ENCODE results near the gene PEPD.

DNA sequence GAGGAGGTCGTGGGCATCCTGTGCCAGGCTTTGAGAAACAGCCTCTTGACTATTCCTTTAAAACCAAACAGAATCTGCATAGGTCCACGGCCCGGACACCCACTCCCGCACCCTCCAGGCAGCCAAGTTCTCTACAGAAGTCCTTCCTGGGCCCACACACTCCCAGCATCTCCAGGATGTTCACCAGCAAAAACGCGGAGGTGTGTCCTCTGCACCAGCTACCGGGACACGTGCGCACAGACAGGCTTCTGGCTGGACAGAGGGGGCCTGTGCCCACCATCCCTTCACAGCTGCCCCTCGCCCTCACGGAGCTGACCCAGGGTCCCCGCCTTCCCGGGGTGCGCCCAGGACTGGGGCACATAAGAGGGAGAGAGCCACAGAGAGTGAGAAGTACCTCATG lies 103.8 kb downstream of the PEPD start:
- TF ChIP-seq, protein P1, sequence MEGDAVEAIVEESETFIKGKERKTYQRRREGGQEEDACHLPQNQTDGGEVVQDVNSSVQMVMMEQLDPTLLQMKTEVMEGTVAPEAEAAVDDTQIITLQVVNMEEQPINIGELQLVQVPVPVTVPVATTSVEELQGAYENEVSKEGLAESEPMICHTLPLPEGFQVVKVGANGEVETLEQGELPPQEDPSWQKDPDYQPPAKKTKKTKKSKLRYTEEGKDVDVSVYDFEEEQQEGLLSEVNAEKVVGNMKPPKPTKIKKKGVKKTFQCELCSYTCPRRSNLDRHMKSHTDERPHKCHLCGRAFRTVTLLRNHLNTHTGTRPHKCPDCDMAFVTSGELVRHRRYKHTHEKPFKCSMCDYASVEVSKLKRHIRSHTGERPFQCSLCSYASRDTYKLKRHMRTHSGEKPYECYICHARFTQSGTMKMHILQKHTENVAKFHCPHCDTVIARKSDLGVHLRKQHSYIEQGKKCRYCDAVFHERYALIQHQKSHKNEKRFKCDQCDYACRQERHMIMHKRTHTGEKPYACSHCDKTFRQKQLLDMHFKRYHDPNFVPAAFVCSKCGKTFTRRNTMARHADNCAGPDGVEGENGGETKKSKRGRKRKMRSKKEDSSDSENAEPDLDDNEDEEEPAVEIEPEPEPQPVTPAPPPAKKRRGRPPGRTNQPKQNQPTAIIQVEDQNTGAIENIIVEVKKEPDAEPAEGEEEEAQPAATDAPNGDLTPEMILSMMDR (IDR thresholded peaks at IDR 0.05; ENCODE audit: insufficient read depth, low read length, poor library complexity, severe bottlenecking), result no peak
- no peak for TF ChIP-seq EZH2phosphoT487 (conservative IDR thresholded peaks at IDR 0.05; ENCODE audit: low read length)
